ENCODE results near the gene ING4. TPM values are rescaled to one million over a fixed set of nuclear protein-coding genes. Genes with fewer than 3 reads are reported as not detected.

The ING4 gene
- total RNA-seq, 1 experiment from 2014 or later = 33.3 TPM

- peak; percentile 18 for DNase-seq (ENCODE audit: low read depth)
Measured at GRCh38 chr12:6688543-6688998, 25.7 kb upstream of the ING4 start.

- DNase-seq (ENCODE audit: low read depth) = no peak
Measured at GRCh38 chr12:6685814-6686213, 22.9 kb upstream of the ING4 start.

GRCh38 chr12:6684609-6685008 is 21.7 kb upstream of the ING4 start:
- peak; percentile 34 for DNase-seq (ENCODE audit: low read depth)

GRCh38 chr12:6676962-6677361 is 14.0 kb upstream of the ING4 start:
- DNase-seq (ENCODE audit: low read depth) = no peak

GRCh38 chr12:6672143-6672542 is 9.2 kb upstream of the ING4 start:
- DNase-seq (ENCODE audit: low read depth) = no peak

GRCh38 chr12:6667559-6668210 is 4.8 kb upstream of the ING4 start:
- no peak for DNase-seq (ENCODE audit: low read depth)

- no peak for DNase-seq (ENCODE audit: low read depth)
Measured at GRCh38 chr12:6666211-6666610, 3.3 kb upstream of the ING4 start.

- DNase-seq (ENCODE audit: low read depth) = no peak
Measured at GRCh38 chr12:6664902-6665301, 2.0 kb upstream of the ING4 start.

GRCh38 chr12:6662602-6662905 is 365 bp downstream of the ING4 start:
- DNase-seq (ENCODE audit: low read depth) = no peak

- DNase-seq (ENCODE audit: low read depth) = no peak
Measured at GRCh38 chr12:6653987-6654386, 8.9 kb downstream of the ING4 start.

GRCh38 chr12:6653342-6653741 is 9.6 kb downstream of the ING4 start:
- no peak for DNase-seq (ENCODE audit: low read depth)

- no peak for DNase-seq (ENCODE audit: low read depth)
Measured at GRCh38 chr12:6652391-6652790, 10.5 kb downstream of the ING4 start.

GRCh38 chr12:6650832-6651231 is 12.1 kb downstream of the ING4 start:
- no peak for DNase-seq (ENCODE audit: low read depth)

GRCh38 chr12:6647083-6647604 is 15.8 kb downstream of the ING4 start, which contains the start of gene ACRBP:
Gene ACRBP, minus strand, starts transcription at chr12:6647432. Its CDS starts 66 bp downstream, at chr12:6647366.
- peak; percentile 59 for DNase-seq (ENCODE audit: low read depth)

GRCh38 chr12:6646276-6647082 is 16.4 kb downstream of the ING4 start:
- no peak for DNase-seq (ENCODE audit: low read depth)

GRCh38 chr12:6644903-6645302 is 18.0 kb downstream of the ING4 start:
- no peak for DNase-seq (ENCODE audit: low read depth)

GRCh38 chr12:6644257-6644596 is 18.7 kb downstream of the ING4 start:
- no peak for DNase-seq (ENCODE audit: low read depth)

GRCh38 chr12:6643569-6644256 is 19.2 kb downstream of the ING4 start:
- no peak for DNase-seq (ENCODE audit: low read depth)

GRCh38 chr12:6641131-6641530 is 21.8 kb downstream of the ING4 start:
- DNase-seq (ENCODE audit: low read depth) = no peak

- no peak for DNase-seq (ENCODE audit: low read depth)
Measured at GRCh38 chr12:6640497-6640896, 22.4 kb downstream of the ING4 start.

- no peak for DNase-seq (ENCODE audit: low read depth)
Measured at GRCh38 chr12:6639151-6639801, 23.6 kb downstream of the ING4 start.

GRCh38 chr12:6638305-6638704 is 24.6 kb downstream of the ING4 start:
- no peak for DNase-seq (ENCODE audit: low read depth)
